ENCODE measurements around the gene CCL4L2.

GRCh38 chr17:36214918-36215317 is 4.1 kb downstream of the CCL4L2 start:
- TF ChIP-seq CTCF (IDR thresholded peaks at IDR 0.05), result no peak
- no peak for TF ChIP-seq POLR2A (IDR thresholded peaks at IDR 0.05)
